HepG2 (cell line): ENCODE results near the gene M1AP. TPM values are rescaled to one million over a fixed set of nuclear protein-coding genes. Genes with fewer than 3 reads are reported as not detected.

Experiments
- CC2D1A ChIP-seq: sonication (generic); formaldehyde crosslinking; IDR thresholded peaks from 2 replicates; pipeline ENCODE4 v1.8.1; 2023; ENCODE audit warnings: mild to moderate bottlenecking, missing genetic modification reagents
- CCDC6 ChIP-seq: sonication (generic); formaldehyde crosslinking; IDR thresholded peaks from 2 replicates; pipeline ENCODE4 v1.8.1; 2022; ENCODE audit warnings: mild to moderate bottlenecking, missing genetic modification reagents, moderate library complexity
- CEBPB ChIP-seq: IDR thresholded peaks from 2 replicates; pipeline ENCODE4 v1.6.1; 2011; ENCODE audit warnings: low read depth, low read length, improper control_type of control experiment, borderline replicate concordance
- CENPT ChIP-seq: sonication (generic); formaldehyde crosslinking; IDR thresholded peaks from 2 replicates; pipeline ENCODE4 v1.8.0; 2022; ENCODE audit warnings: low read depth, mild to moderate bottlenecking, moderate library complexity, missing genetic modification reagents
- CTCF ChIP-seq: sonication (generic); formaldehyde crosslinking; IDR thresholded peaks from 2 replicates; pipeline ENCODE4 v1.5.0; 2020; ENCODE audit warnings: mild to moderate bottlenecking, missing genetic modification reagents, moderate library complexity
- GMEB2 ChIP-seq: IDR thresholded peaks from 2 replicates; pipeline ENCODE4 v1.6.1; 2016; ENCODE audit warnings: missing biosample characterization, missing genetic modification reagents, low read depth
- KDM4B ChIP-seq: sonication (generic); formaldehyde crosslinking; IDR thresholded peaks from 2 replicates; pipeline ENCODE4 v1.4.0; 2020; ENCODE audit warnings: missing genetic modification reagents
- MED13 ChIP-seq: sonication (generic); formaldehyde crosslinking; IDR thresholded peaks from 2 replicates; pipeline ENCODE4 v1.5.0; 2020; ENCODE audit warnings: missing genetic modification reagents
- ONECUT2 ChIP-seq: sonication (generic); formaldehyde crosslinking; IDR thresholded peaks from 2 replicates; pipeline ENCODE4 v1.4.0; 2020; ENCODE audit warnings: missing genetic modification reagents
- POGK ChIP-seq: sonication (generic); formaldehyde crosslinking; conservative IDR thresholded peaks from 2 replicates; pipeline ENCODE4 v1.8.0; 2022; ENCODE audit warnings: mild to moderate bottlenecking, moderate library complexity, missing genetic modification reagents
- RORA ChIP-seq: sonication (generic); formaldehyde crosslinking; IDR thresholded peaks from 2 replicates; pipeline ENCODE4 v1.5.0; 2020; ENCODE audit warnings: mild to moderate bottlenecking, missing genetic modification reagents, moderate library complexity
- SMYD3 ChIP-seq: sonication (generic); formaldehyde crosslinking; IDR thresholded peaks from 2 replicates; pipeline ENCODE4 v1.8.1; 2023; ENCODE audit warnings: mild to moderate bottlenecking, missing genetic modification reagents
- ZBTB34 ChIP-seq: sonication (generic); formaldehyde crosslinking; IDR thresholded peaks from 2 replicates; pipeline ENCODE4 v1.8.0; 2022; ENCODE audit warnings: mild to moderate bottlenecking, missing genetic modification reagents
- ZKSCAN1 ChIP-seq: fragments of 150-350 bp; IDR thresholded peaks from 2 replicates; pipeline ENCODE4 v1.6.1; 2014; ENCODE audit warnings: low read length
- ZNF605 ChIP-seq: sonication (generic); formaldehyde crosslinking; IDR thresholded peaks from 2 replicates; pipeline ENCODE4 v1.8.0; 2022; ENCODE audit warnings: mild to moderate bottlenecking, missing genetic modification reagents
- ZNF609 ChIP-seq: sonication (generic); formaldehyde crosslinking; IDR thresholded peaks from 2 replicates; pipeline ENCODE4 v1.4.0; 2020; ENCODE audit warnings: mild to moderate bottlenecking, missing genetic modification reagents, borderline replicate concordance
- polyA plus RNA-seq, 8 experiments: library from polyadenylated mRNA; depleted of rRNA in 3 of 8; stranded (reverse) in 7 of 8; unstranded in 1 of 8; fragments of >200 nt; fragmentation: Illumina TruSeq in 4 of 8; extraction: Trizol in 4 of 8; gene quantifications; 2 replicates each; pipeline versions ENCODE4 v1.2.1 to v1.2.3, GENCODE V29; 2011 to 2016; ENCODE audit warnings: low read depth in 4 of 8, missing spikeins in 1 of 8, mixed read lengths in 1 of 8; ENCODE audit not compliant: insufficient read depth in 1 of 8
- total RNA-seq, 5 experiments: library from RNA; depleted of rRNA; stranded (reverse); fragments of >200 nt; fragmentation: Illumina TruSeq; extraction: Trizol; gene quantifications; 2 replicates each; pipeline ENCODE4 v1.2.3, GENCODE V29; 2016; ENCODE audit warnings: low read depth in 1 of 5

The M1AP gene
- total and polyA plus RNA-seq, 2 of the 13 experiments (the other 11 are each of a cell fraction or from before 2014, with no cell fraction given) = not detected

GRCh38 chr2:74529357-74530238 lies 118.5 kb downstream of the M1AP start, which contains the start of the genes AUP1 and HTRA2 (continued):
- peak; percentile 33 for TF ChIP-seq CTCF
- TF ChIP-seq SMYD3 (CRISPR knock-in tag) = no peak; the same call in 1 of the 2 replicates
- no peak for TF ChIP-seq CC2D1A
- TF ChIP-seq KDM4B (CRISPR knock-in tag) = peak; percentile 14; the same call in 1 of the 2 replicates
- peak; percentile 27; the same call in 1 of the 2 replicates for TF ChIP-seq ZNF609
- TF ChIP-seq CENPT (CRISPR knock-in tag) = 0 out of 2 replicates have a peak, but pooled peaks have one; percentile 70
- TF ChIP-seq GMEB2 (CRISPR knock-in tag) = peak; percentile 76; the same call in 1 of the 2 replicates
- TF ChIP-seq POGK (CRISPR knock-in tag) = peak; percentile 78
- no peak for TF ChIP-seq CEBPB
- peak; percentile 58; the same call in 1 of the 2 replicates for TF ChIP-seq CCDC6 (CRISPR knock-in tag)
- no peak for TF ChIP-seq ZKSCAN1
- TF ChIP-seq ZBTB34 = no peak; the same call in 1 of the 2 replicates
- TF ChIP-seq RORA = no peak
- peak; percentile 97 for TF ChIP-seq ZNF605 (CRISPR knock-in tag)
- TF ChIP-seq MED13 = peak; percentile 77; the same call in 1 of the 2 replicates
- no peak for TF ChIP-seq ONECUT2 (CRISPR knock-in tag)
